PC-9 (cell line): ENCODE measurements around the gene ZNF101. TPM values are rescaled to one million over a fixed set of nuclear protein-coding genes. Genes with fewer than 3 reads are reported as not detected.
"Not testable (repeated sequence)": the region's sequence is repeated elsewhere in the genome, so short reads cannot be mapped to it uniquely, and the experiment has no call there.

Experiments used
- BruUV-seq: library from RNA; stranded (reverse); fragments of 400-500 nt; replicated peaks from 2 replicates; lab custom pipeline; 2021; lab: Mats Ljungman, UMichigan
- CTCF ChIA-PET: fragments of 300-600 bp; sonication (Branson Sonifier 250); formaldehyde crosslinking; loops from one replicate; lab custom pipeline; 2022; ENCODE audit warnings: antibody characterized with exemption; lab: Charles Lee
- POLR2A ChIA-PET: fragments of 300-600 bp; sonication (Branson Sonifier 250); formaldehyde crosslinking; loops from one replicate; lab custom pipeline; 2022; ENCODE audit warnings: antibody characterized with exemption; ENCODE audit not compliant: unreplicated experiment; lab: Charles Lee
- DNase-seq, 2 experiments: peaks; one replicate each; pipeline versions ENCODE4 v3.0.0 to v3.0.0-alpha.2; 2015 to 2022; ENCODE audit warnings: mixed read lengths in 1 of 2
- H2AFZ ChIP-seq: fragments of 200-600 bp; sonication (generic); 2 replicates; pipeline ENCODE4 v1.8.1; 2017; ENCODE audit warnings: antibody characterized with exemption
- H3F3A ChIP-seq: fragments of 200-600 bp; sonication (generic); 2 replicates; pipeline ENCODE4 v1.8.1; 2017; ENCODE audit warnings: antibody characterized with exemption, mild to moderate bottlenecking, low read depth; ENCODE audit not compliant: insufficient read depth
- H3K27ac ChIP-seq: fragments of 200-600 bp; sonication (generic); 2 replicates; pipeline ENCODE4 v1.6.1; 2016; ENCODE audit warnings: mixed run types
- H3K27me3 ChIP-seq: fragments of 200-600 bp; sonication (generic); 2 replicates; pipeline ENCODE4 v1.6.1; 2016; ENCODE audit warnings: low read depth, mixed run types; ENCODE audit not compliant: insufficient read depth
- H3K36me3 ChIP-seq: fragments of 200-600 bp; sonication (generic); 2 replicates; pipeline ENCODE4 v1.6.1; 2016; ENCODE audit warnings: low read depth, mixed run types
- H3K4me1 ChIP-seq: fragments of 200-600 bp; sonication (generic); replicated peaks from 2 replicates; pipeline ENCODE4 v1.6.1; 2016; ENCODE audit warnings: mixed run types; ENCODE audit not compliant: insufficient read depth
- H3K4me2 ChIP-seq: fragments of 200-600 bp; sonication (generic); 2 replicates; pipeline ENCODE4 v1.6.1; 2017; ENCODE audit warnings: mixed run types
- H3K4me3 ChIP-seq: fragments of 200-600 bp; sonication (generic); 2 replicates; pipeline ENCODE4 v1.6.1; 2016; ENCODE audit warnings: mixed run types
- H3K79me2 ChIP-seq: fragments of 200-600 bp; sonication (generic); 2 replicates; pipeline ENCODE4 v1.6.1; 2017; ENCODE audit warnings: low read depth, mixed run types
- H3K9me2 ChIP-seq: fragments of 200-600 bp; sonication (generic); 2 replicates; pipeline ENCODE4 v1.8.1; 2017; ENCODE audit warnings: mild to moderate bottlenecking; ENCODE audit not compliant: insufficient read depth
- H3K9me3 ChIP-seq: fragments of 200-600 bp; sonication (generic); 2 replicates; pipeline ENCODE4 v1.8.1; 2016; ENCODE audit warnings: low read depth; ENCODE audit not compliant: insufficient read depth
- H4K20me1 ChIP-seq: fragments of 200-600 bp; sonication (generic); 2 replicates; pipeline ENCODE4 v1.8.1; 2017; ENCODE audit not compliant: insufficient read depth
- EZH2 ChIP-seq: fragments of 200-600 bp; sonication (generic); IDR thresholded peaks from 2 replicates; pipeline ENCODE4 v1.8.0; 2017; ENCODE audit warnings: antibody characterized with exemption, low read depth
- intact Hi-C: fragments of 100-400 bp; cut with micrococcal nuclease; formaldehyde crosslinking; loops from one replicate; pipeline ENCODE4 v1.10.0; 2022; ENCODE audit not compliant: unreplicated experiment
- total RNA-seq: library from RNA; stranded (reverse); gene quantifications from 2 replicates; pipeline ENCODE4 v1.2.3, GENCODE V29; 2021
- TF ChIP-seq, protein P1 (sequence below): fragments of 200-600 bp; sonication (generic); conservative IDR thresholded peaks from 2 replicates; pipeline ENCODE4 v1.6.1; 2017; ENCODE audit warnings: mixed run types, antibody characterized with exemption, mild to moderate bottlenecking, moderate library complexity

ZNF101 gene
- total RNA-seq, 1 experiment from 2014 or later, result 9.3 TPM

DNA sequence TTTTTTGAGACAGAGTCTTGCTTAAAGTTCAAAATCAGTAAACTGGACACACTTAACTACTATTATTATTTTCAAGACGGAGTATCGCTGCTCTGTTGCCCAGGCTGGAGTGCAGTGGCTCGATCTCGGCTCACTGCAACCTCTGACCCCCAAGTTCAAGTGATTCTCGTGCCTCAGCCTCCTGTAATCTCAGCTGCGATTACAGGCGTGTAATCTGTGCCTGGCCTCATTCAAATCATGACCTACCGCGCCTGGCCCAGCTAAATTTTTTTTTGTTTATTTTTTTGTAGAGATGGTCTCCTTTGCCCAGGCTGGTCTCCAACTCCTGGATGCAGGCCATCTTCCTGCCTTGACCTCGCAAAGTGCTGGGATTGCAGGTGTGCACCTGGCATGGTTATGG is 23.0 kb downstream of the ZNF101 start:
- CTCF ChIA-PET, result no interaction called here
- TF ChIP-seq, protein P1, sequence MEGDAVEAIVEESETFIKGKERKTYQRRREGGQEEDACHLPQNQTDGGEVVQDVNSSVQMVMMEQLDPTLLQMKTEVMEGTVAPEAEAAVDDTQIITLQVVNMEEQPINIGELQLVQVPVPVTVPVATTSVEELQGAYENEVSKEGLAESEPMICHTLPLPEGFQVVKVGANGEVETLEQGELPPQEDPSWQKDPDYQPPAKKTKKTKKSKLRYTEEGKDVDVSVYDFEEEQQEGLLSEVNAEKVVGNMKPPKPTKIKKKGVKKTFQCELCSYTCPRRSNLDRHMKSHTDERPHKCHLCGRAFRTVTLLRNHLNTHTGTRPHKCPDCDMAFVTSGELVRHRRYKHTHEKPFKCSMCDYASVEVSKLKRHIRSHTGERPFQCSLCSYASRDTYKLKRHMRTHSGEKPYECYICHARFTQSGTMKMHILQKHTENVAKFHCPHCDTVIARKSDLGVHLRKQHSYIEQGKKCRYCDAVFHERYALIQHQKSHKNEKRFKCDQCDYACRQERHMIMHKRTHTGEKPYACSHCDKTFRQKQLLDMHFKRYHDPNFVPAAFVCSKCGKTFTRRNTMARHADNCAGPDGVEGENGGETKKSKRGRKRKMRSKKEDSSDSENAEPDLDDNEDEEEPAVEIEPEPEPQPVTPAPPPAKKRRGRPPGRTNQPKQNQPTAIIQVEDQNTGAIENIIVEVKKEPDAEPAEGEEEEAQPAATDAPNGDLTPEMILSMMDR, result no peak
- TF ChIP-seq EZH2, result no peak

DNA sequence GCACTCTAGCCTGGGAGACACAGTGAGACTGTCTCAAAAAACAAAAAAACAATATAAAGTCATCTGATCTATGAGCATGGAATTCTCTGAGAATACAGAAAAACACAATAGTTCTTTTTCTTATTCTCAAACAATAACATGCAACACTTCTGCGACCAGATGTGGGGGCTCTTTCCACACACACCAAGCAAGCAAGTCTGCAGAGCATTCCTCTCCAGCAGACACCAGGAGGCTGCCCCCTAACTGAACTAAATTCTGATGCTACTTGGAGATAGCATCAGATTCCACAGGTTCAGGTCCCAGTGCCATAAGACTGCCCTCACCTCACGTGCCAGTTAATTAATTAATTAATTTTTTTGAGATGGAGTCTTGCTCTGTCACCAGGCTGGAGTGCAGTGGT is 27.7 kb downstream of the ZNF101 start:
- no peak overlapping the region for H3K4me3 ChIP-seq
- ChIA-PET CTCF (no interaction called here), POLR2A (no interaction called here)
- H3K79me2 ChIP-seq, result no peaks in the 10 kb centered on the region
- DNase-seq, result no peak
- TF ChIP-seq, protein P1, result no peak
- TF ChIP-seq EZH2, result no peak
- intact Hi-C loops, result no loop called here
- H4K20me1 ChIP-seq, result no peaks in the 10 kb centered on the region
- no peak overlapping the region for H3K4me2 ChIP-seq
- no peaks in the 10 kb centered on the region for H3K9me2 ChIP-seq
- H2AFZ ChIP-seq, result no peak overlapping the region
- no peaks in the 10 kb centered on the region for H3K36me3 ChIP-seq
- H3K9me3 ChIP-seq, result peaks cover 4% of the 10 kb centered on the region; the same call in 1 of the 2 replicates
- H3F3A ChIP-seq, result no peaks in the 10 kb centered on the region
- no peaks in the 10 kb centered on the region for H3K4me1 ChIP-seq
- no TSS peak for BruUV-seq
- H3K27ac ChIP-seq, result no peak overlapping the region
- H3K27me3 ChIP-seq, result no peaks in the 10 kb centered on the region

More for the DNA sequence above, 23.0 kb downstream of the ZNF101 start:
- Histone ChIP-seq H3K79me2 (no peaks in the 10 kb centered on the region), H3K9me2 (no peaks in the 10 kb centered on the region), H3K4me2 (no peak overlapping the region), H4K20me1 (no peaks in the 10 kb centered on the region), H3K9me3 (0 out of 2 replicates have a peak, but pooled peaks cover 4% of the 10 kb centered on the region), H3K4me1 (no peaks in the 10 kb centered on the region), H3K27ac (no peak overlapping the region), H2AFZ (no peak overlapping the region), H3F3A (no peaks in the 10 kb centered on the region), H3K4me3 (no peak overlapping the region), H3K27me3 (no peaks in the 10 kb centered on the region), H3K36me3 (no peaks in the 10 kb centered on the region)
- POLR2A ChIA-PET, result interaction anchor here (0.7 kb wide), 1 partner anchor 23 kb away, joined by 4 read pairs; no protein-coding TSS in a partner anchor
- DNase-seq, result no peak
- intact Hi-C loops, result no loop called here
- BruUV-seq, result no TSS peak

DNA sequence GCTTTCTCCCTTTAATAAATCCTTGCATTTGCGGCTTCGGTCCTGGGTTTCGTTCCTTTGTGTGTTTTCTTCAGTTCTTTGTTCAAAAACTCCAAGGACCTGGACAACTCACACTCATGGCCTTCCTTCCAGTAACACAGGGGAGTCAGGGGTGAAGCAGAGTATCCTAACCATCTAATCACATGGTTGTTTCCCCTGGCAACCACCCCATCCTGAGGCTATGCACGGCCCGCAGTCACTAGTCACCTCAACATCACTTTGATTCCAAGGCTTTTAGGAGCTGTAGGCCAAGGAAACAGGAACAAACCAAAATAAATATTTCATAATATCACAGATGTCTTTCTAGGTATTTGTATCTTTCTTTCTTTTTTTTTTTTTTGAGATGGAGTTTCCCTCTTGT is 28.9 kb downstream of the ZNF101 start:
- intact Hi-C loops, result no loop called here
- Histone ChIP-seq H3K4me2 (no peak overlapping the region), H3K9me3 (peaks cover 6% of the 10 kb centered on the region; the same call in 1 of the 2 replicates), H3K4me1 (no peaks in the 10 kb centered on the region), H3K27me3 (no peaks in the 10 kb centered on the region), H3K36me3 (no peaks in the 10 kb centered on the region), H3K27ac (no peak overlapping the region), H2AFZ (no peak overlapping the region), H3K9me2 (no peaks in the 10 kb centered on the region), H3F3A (no peaks in the 10 kb centered on the region), H4K20me1 (no peaks in the 10 kb centered on the region), H3K4me3 (no peak overlapping the region), H3K79me2 (no peaks in the 10 kb centered on the region)
- BruUV-seq, result no TSS peak
- no peak for TF ChIP-seq EZH2
- TF ChIP-seq, protein P1, result no peak
- ChIA-PET CTCF (no interaction called here), POLR2A (no interaction called here)
- DNase-seq, result no peak

DNA sequence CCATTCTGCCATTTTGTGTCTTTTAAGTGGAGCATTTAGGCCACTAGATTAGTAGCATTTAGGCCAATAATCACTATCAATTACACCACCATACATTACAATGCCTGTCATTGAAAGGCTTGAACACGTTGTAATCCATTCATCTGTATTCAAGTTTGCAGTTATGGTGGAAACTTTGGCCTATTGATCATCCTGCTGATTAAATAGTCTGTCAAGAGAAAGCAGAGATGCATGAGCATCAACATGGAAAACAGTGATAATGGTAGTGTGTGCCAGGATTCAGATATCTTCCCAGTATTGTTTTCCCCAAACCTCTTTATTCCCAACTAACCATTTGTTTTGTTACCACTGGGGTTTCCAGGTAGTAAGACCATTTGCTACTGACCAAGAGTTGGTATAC is 31.9 kb downstream of the ZNF101 start:
- H3K27ac ChIP-seq, BruUV-seq, H2AFZ ChIP-seq, DNase-seq, H4K20me1 ChIP-seq, intact Hi-C loops, CTCF ChIA-PET, H3K4me3 ChIP-seq, H3K4me2 ChIP-seq, H3K36me3 ChIP-seq, H3K4me1 ChIP-seq, H3K27me3 ChIP-seq, H3K9me2 ChIP-seq, H3F3A ChIP-seq, POLR2A ChIA-PET, H3K79me2 ChIP-seq: not testable (repeated sequence)
- peaks cover 12% of the 10 kb centered on the region; the same call in 1 of the 2 replicates for H3K9me3 ChIP-seq
